HEK293T (cell line): ENCODE data around the gene SNX8.

Experiments
- CTCF ChIA-PET: fragments of 350-600 bp; formaldehyde crosslinking; extraction: SDS; loops from one replicate; lab custom pipeline; 2021; ENCODE audit warnings: antibody characterized with exemption, inconsistent platforms; lab: Yijun Ruan, JAX
- POLR2A ChIA-PET: fragments of 350-600 bp; formaldehyde crosslinking; extraction: SDS; loops from one replicate; lab custom pipeline; 2020; ENCODE audit warnings: antibody characterized with exemption, inconsistent platforms; lab: Yijun Ruan, JAX
- DNase-seq: peaks from one replicate; pipeline ENCODE4 v3.0.0; 2012; ENCODE audit warnings: mixed read lengths; ENCODE audit errors: extremely low spot score
- ARNT ChIP-seq: fragments of 450-650 bp; IDR thresholded peaks from 2 replicates; pipeline ENCODE4 v1.6.1; 2017; ENCODE audit warnings: mild to moderate bottlenecking
- BHLHE40 ChIP-seq: fragments of 450-650 bp; IDR thresholded peaks from 2 replicates; pipeline ENCODE4 v1.6.1; 2016; ENCODE audit warnings: mild to moderate bottlenecking, moderate library complexity, borderline replicate concordance
- CTBP1 ChIP-seq: fragments of 450-650 bp; IDR thresholded peaks from 2 replicates; pipeline ENCODE4 v1.6.1; 2016; ENCODE audit warnings: borderline replicate concordance
- ELF4 ChIP-seq: fragments of 450-650 bp; IDR thresholded peaks from 2 replicates; pipeline ENCODE4 v1.6.1; 2017; ENCODE audit warnings: antibody characterized with exemption
- FOXA1 ChIP-seq: fragments of 450-650 bp; IDR thresholded peaks from 2 replicates; pipeline ENCODE4 v1.6.1; 2016; ENCODE audit warnings: mild to moderate bottlenecking
- FOXK2 ChIP-seq: fragments of 450-650 bp; IDR thresholded peaks from 2 replicates; pipeline ENCODE4 v1.6.1; 2016; ENCODE audit warnings: mild to moderate bottlenecking
- FOXM1 ChIP-seq: fragments of 450-650 bp; IDR thresholded peaks from 2 replicates; pipeline ENCODE4 v1.6.1; 2017; ENCODE audit warnings: mild to moderate bottlenecking, borderline replicate concordance
- HDGF ChIP-seq: fragments of 450-650 bp; IDR thresholded peaks from 2 replicates; pipeline ENCODE4 v1.6.1; 2017; ENCODE audit warnings: antibody characterized with exemption, borderline replicate concordance
- L3MBTL2 ChIP-seq: fragments of 450-650 bp; conservative IDR thresholded peaks from 2 replicates; pipeline ENCODE4 v1.6.1; 2016; ENCODE audit warnings: mild to moderate bottlenecking
- LEF1 ChIP-seq: fragments of 450-650 bp; IDR thresholded peaks from 2 replicates; pipeline ENCODE4 v1.6.1; 2017; ENCODE audit warnings: mild to moderate bottlenecking, borderline replicate concordance
- NFRKB ChIP-seq: fragments of 450-650 bp; IDR thresholded peaks from 2 replicates; pipeline ENCODE4 v1.6.1; 2016; ENCODE audit warnings: mild to moderate bottlenecking, moderate library complexity
- SP1 ChIP-seq: fragments of 450-650 bp; IDR thresholded peaks from 2 replicates; pipeline ENCODE4 v1.6.1; 2017
- SUZ12 ChIP-seq: fragments of 450-650 bp; IDR thresholded peaks from 2 replicates; pipeline ENCODE4 v1.6.1; 2016; ENCODE audit warnings: mild to moderate bottlenecking
- TARDBP ChIP-seq: fragments of 450-650 bp; IDR thresholded peaks from 2 replicates; pipeline ENCODE4 v1.6.1; 2016
- ZNF384 ChIP-seq: fragments of 450-650 bp; IDR thresholded peaks from 2 replicates; pipeline ENCODE4 v1.6.1; 2016
- TF ChIP-seq, protein P1 (sequence below): fragments of 450-650 bp; IDR thresholded peaks from 2 replicates; pipeline ENCODE4 v1.6.1; 2016

Gene SNX8

GRCh38 chr7:2239242-2239641 lies 75.0 kb downstream of the SNX8 start:
- CTCF ChIA-PET: no interaction called here
- POLR2A ChIA-PET: interaction anchor here (1.2 kb wide), 1 partner anchor 23 kb away, joined by 3 read pairs; no protein-coding TSS in a partner anchor
- DNase-seq: no peak

GRCh38 chr7:2237109-2237602 lies 77.1 kb downstream of the SNX8 start:
- ChIA-PET POLR2A (interaction anchor here (1.3 kb wide), 1 partner anchor 116 kb away, joined by 3 read pairs; no protein-coding TSS in a partner anchor), CTCF (no interaction called here)
- no peak for TF ChIP-seq L3MBTL2
- TF ChIP-seq TARDBP: no peak
- TF ChIP-seq, protein P1, sequence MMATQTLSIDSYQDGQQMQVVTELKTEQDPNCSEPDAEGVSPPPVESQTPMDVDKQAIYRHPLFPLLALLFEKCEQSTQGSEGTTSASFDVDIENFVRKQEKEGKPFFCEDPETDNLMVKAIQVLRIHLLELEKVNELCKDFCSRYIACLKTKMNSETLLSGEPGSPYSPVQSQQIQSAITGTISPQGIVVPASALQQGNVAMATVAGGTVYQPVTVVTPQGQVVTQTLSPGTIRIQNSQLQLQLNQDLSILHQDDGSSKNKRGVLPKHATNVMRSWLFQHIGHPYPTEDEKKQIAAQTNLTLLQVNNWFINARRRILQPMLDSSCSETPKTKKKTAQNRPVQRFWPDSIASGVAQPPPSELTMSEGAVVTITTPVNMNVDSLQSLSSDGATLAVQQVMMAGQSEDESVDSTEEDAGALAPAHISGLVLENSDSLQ: no peak
- no peak for TF ChIP-seq SP1
- no peak for TF ChIP-seq FOXM1
- TF ChIP-seq ELF4: no peak
- TF ChIP-seq BHLHE40: no peak
- no peak for TF ChIP-seq HDGF
- no peak for TF ChIP-seq FOXK2
- TF ChIP-seq SUZ12: no peak
- TF ChIP-seq FOXA1: no peak
- TF ChIP-seq LEF1: no peak
- TF ChIP-seq CTBP1: no peak
- no peak for DNase-seq

More at GRCh38 chr7:2239242-2239641, 75.0 kb downstream of the SNX8 start:
- TF ChIP-seq ARNT (no peak), SP1 (no peak), TARDBP (no peak), BHLHE40 (no peak), LEF1 (no peak), ZNF384 (no peak), FOXK2 (no peak), HDGF (no peak), FOXA1 (no peak), L3MBTL2 (no peak), ELF4 (no peak), CTBP1 (no peak)
- TF ChIP-seq, protein P1: no peak

- no peak for DNase-seq
- POLR2A ChIA-PET: interaction anchor here (3.0 kb wide), 1 partner anchor 8 kb away, joined by 20 read pairs; the partner anchor contains the start of genes MRM2 and NUDT1
Observed at GRCh38 chr7:2233926-2234325, 80.3 kb downstream of the SNX8 start.

DNA sequence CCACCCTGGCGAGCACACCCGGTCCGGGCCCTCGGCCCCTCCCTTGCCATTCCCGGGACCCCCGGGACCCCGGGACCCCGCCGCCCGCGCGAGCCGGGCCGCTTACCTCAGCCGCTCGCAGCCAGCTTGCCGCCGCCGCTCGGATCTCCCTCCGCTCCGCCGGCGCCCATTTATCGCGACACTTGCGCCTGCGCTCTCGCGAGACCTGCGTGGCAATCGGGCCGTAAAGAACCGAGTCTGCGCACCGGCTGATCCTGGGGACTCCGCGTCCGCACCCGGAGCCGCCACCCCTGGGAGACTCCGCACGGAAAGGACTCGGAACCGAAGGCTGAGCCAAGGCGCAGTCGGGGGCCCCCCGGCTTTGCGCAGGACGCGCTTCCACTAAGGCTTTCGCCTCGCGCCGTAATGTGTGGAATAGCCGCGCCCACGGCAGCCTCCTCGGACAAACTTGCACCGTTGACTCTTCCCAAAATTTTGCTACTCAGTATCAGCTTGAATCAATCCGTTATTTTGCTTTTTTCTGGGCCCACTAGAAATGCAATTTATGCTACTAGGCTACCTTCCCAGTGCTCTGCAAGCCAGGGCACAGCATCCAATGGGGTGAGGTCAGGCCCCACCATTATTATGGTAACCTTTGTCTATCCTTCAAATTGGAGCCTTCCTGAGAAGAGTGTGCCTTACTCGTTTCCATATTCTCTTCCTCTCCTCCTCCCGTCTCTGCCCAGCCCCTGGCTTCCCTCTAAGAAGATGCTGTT lies 81.3 kb downstream of the SNX8 start, which contains the start of gene MAD1L1:
Gene MAD1L1, minus strand, starts transcription at position 180 of the 755 bp plus-strand sequence. CDS start 2,812 bp downstream, outside the sequence.
- CTCF ChIA-PET: interaction anchor here (1.0 kb wide), 1 partner anchor 573 kb away, joined by 3 read pairs; no protein-coding TSS in a partner anchor

More at GRCh38 chr7:2233926-2234325, 80.3 kb downstream of the SNX8 start:
- CTCF ChIA-PET: no interaction called here
- no peak for TF ChIP-seq ZNF384
- TF ChIP-seq L3MBTL2: no peak
- TF ChIP-seq ELF4: no peak
- TF ChIP-seq TARDBP: no peak
- no peak for TF ChIP-seq ARNT
- no peak for TF ChIP-seq SUZ12
- TF ChIP-seq FOXA1: no peak
- TF ChIP-seq HDGF: no peak
- TF ChIP-seq, protein P1: no peak
- no peak for TF ChIP-seq FOXK2
- TF ChIP-seq SP1: no peak

GRCh38 chr7:2231992-2232765 lies 82.1 kb downstream of the SNX8 start:
- POLR2A ChIA-PET: interaction anchor here (1.1 to 3.0 kb wide), 4 partner anchors 10 to 36 kb away, joined by 3 to 20 read pairs (median 4); partner anchors contain the start of genes MRM2 and NUDT1
- CTCF ChIA-PET: interaction anchor here (1.0 kb wide), 1 partner anchor 573 kb away, joined by 3 read pairs; no protein-coding TSS in a partner anchor
- peak; percentile 39 for DNase-seq
- no peak for TF ChIP-seq FOXA1
- TF ChIP-seq HDGF: no peak
- no peak for TF ChIP-seq SUZ12
- no peak for TF ChIP-seq ZNF384
- no peak for TF ChIP-seq CTBP1
- TF ChIP-seq L3MBTL2: no peak
- TF ChIP-seq FOXM1: no peak
- TF ChIP-seq NFRKB: no peak
- no peak for TF ChIP-seq FOXK2
- TF ChIP-seq, protein P1: no peak
- TF ChIP-seq ELF4: no peak
- TF ChIP-seq TARDBP: no peak
- no peak for TF ChIP-seq ARNT
- no peak for TF ChIP-seq LEF1
- no peak for TF ChIP-seq BHLHE40

More for the DNA sequence above, 81.3 kb downstream of the SNX8 start, which contains the start of gene MAD1L1:
- TF ChIP-seq CTBP1: no peak
- no peak for TF ChIP-seq FOXK2
- TF ChIP-seq SUZ12: no peak
- peak; percentile 82; the same call in 1 of the 2 replicates for TF ChIP-seq TARDBP
- peak; percentile 94 for DNase-seq
- POLR2A ChIA-PET: interaction anchor here (1.1 to 3.0 kb wide), 4 partner anchors 9 to 37 kb away, joined by 3 to 20 read pairs (median 4); partner anchors contain the start of genes MRM2 and NUDT1
